Iris pigment epithelial cell (primary cell): ENCODE data around the gene RAB6B.

Experiments
- DNase-seq: peaks from one replicate; pipeline ENCODE4 v3.0.0-alpha.2; 2011; ENCODE audit warnings: low read depth

Gene RAB6B

GRCh38 chr3:133856316-133856715, 39.4 kb downstream of the RAB6B start:
- DNase-seq, result peak; percentile 8

- peak; percentile 10 for DNase-seq
Measured at GRCh38 chr3:133855772-133856171, 39.9 kb downstream of the RAB6B start.

DNA sequence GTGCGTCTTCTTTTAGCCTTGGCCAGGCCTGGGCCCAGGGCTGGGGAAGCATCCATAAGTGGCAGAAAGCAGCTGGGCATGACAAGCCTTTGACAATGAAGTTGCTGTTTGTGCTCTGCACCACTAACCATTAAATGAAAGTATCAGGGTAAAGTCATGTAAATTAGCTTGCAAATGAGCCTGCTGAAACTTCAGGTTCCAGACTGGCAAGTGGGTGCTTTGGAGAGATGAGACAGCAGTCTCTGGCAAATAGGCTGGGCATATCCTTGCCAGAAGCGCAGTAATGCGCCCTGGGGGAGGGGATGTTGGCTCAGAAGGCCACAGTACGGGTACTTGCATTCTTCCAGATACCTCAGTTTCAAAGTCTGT, 40.7 kb downstream of the RAB6B start:
- no peak for DNase-seq

DNA sequence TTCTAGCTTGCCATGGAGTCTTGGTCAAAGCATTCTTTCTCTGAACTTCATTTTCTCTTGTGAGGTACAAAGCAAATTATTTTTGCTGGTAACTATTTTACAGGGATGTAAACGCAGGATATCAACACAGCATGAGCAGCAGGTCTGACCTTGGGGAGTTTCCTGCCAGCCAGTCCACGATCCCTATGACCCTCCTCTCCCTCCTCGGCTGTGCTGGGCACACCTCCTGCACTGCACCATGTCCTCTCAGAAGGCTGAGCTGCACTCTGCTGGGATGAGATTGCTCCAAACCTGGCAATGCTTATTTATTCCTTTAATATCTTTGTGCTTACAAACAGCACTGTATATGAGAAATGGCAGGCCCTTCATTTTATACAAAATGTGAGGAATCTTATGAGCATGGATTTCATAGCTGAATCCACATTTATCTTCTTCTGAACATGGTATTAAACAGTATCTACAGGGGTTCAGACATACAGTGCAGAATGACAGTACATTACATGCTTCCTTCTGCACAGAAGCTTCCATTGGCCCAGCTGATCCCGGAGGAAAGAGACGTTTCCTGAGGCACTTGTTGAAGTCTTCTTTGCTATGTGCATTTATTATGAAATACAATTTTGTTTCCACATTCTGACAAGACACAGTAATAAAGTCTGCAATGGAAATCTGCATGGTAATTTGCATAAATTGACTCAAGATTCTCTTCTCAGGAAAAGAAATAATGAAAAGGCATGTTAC, 41.2 kb downstream of the RAB6B start:
- DNase-seq, result no peak

DNA sequence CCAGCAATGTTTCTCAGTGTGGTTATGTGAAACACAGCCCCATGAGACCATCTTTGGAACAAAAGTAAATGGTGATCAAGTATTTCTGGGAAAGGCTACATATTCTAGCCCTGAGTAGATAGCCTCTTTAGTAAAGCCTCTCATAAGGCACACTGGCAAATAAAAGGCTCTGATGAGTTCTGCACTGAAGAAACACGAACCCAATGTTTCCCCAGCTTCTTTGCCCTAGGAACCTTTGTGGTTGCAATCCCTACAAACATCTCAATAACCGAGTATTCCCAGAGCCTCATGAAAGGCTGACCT, 41.8 kb downstream of the RAB6B start:
- no peak for DNase-seq

- no peak for DNase-seq
Measured at GRCh38 chr3:133853063-133853924, 42.4 kb downstream of the RAB6B start.

GRCh38 chr3:133851931-133852330, 43.8 kb downstream of the RAB6B start:
- no peak for DNase-seq

GRCh38 chr3:133851266-133851906, 44.3 kb downstream of the RAB6B start:
- DNase-seq, result no peak

- no peak for DNase-seq
Measured at GRCh38 chr3:133850034-133850433, 45.6 kb downstream of the RAB6B start.

DNA sequence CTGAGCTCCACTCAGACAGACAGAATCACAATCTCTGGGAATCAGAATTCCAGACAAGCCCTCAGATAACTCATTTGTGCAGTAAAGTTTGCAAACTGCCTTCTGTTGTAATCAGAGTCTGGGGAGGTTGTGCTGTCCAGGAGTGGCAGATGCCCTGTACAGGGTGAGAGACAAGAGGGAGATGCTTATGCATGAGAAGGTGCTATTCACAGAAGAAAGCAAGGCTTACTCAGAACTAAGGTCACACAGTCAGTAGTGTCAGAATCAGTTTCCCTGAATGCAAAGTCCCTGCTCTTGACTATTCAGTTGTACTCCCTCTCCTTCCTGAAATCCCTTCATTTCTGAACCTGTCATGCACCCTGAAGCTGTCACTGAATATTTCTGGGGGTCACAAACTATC, 46.3 kb downstream of the RAB6B start:
- DNase-seq, result no peak

- no peak for DNase-seq
Measured at GRCh38 chr3:133845127-133845526, 50.6 kb downstream of the RAB6B start.

DNA sequence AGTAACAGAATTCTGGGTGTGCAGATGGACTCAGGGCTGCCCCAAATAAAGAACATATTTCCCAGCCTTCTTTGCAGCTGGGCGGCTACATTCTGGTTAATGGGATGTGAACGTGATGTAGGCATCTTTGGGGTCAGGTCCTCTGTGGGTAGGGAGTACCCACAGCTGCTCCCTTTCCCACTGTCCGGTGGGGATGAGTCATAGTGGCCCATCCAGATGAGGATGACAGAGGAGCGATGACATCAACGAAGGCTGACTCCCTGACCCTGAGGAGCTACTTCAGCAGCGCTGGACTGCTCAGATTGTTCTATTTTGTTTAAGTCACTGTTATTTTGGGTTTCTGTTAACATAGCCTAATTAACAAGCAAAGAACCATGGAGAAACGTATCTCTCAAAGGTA, 52.0 kb downstream of the RAB6B start:
- DNase-seq, result peak; percentile 64

DNA sequence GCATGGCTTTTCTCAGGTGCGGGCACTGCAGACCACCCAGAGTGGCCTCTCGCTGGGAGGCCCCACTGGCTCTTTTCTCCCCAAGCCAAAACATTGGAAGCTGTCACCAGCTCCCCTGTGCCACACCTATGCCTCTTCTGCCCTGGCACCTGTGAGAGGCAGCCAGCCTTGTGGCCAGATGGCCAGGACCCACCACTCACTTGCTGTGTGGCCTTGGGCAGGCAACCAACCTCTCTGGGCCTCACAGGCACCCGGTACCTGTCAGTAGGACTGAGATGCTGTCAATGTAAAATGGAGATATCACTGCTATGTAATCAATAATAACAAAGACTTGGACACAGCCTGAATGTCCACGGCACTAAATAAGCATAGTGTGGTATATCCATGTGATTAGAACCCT, 53.5 kb downstream of the RAB6B start:
- DNase-seq, result no peak

GRCh38 chr3:133841196-133841595, 54.5 kb downstream of the RAB6B start:
- no peak for DNase-seq

- DNase-seq, result no peak
Measured at GRCh38 chr3:133840767-133841166, 54.9 kb downstream of the RAB6B start.

GRCh38 chr3:133840055-133840737, 55.5 kb downstream of the RAB6B start:
- no peak for DNase-seq

DNA sequence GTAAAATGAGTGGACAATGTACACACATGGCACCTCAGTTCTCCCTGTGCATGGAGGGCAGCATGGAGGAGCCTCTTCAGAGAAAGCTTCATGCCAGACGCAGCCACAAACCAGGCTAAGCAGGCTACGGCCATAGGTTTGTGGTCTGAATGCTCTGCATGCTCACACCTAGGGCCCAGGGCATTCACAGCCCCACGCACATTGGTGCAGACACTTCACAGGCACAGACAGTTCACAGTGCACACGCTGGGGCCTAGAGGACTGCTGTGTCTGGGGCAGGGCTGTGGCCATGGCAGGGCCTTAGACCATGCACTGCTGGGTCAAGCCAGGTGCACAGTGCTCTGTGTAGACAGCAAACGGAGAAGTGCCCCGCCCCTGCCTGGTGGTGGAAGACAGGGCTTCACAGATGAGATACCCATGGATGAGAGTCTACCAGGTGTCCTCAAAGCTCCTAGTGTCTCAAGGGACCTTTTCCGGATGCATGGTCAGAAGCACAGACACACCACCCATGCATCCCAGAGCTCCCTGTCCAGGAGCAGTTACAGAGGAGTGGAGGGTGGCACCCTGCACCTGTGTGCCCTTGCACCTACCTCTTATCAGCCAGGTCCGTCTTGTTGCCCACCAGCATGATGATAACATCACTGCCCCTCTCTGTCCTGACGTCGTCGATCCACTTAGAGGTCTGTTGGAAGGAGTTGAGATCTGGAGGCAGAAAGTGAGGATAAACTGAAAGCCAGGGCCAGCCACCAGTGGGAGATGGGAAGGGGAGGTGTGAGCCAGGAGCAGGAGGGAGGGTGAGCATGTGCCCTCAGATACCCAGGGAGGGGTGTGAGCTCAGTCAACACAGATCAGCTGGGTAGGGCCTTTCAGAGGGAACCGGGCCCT, 56.5 kb downstream of the RAB6B start:
- DNase-seq, result no peak

- no peak for DNase-seq
Measured at GRCh38 chr3:133838296-133838789, 57.3 kb downstream of the RAB6B start.

DNA sequence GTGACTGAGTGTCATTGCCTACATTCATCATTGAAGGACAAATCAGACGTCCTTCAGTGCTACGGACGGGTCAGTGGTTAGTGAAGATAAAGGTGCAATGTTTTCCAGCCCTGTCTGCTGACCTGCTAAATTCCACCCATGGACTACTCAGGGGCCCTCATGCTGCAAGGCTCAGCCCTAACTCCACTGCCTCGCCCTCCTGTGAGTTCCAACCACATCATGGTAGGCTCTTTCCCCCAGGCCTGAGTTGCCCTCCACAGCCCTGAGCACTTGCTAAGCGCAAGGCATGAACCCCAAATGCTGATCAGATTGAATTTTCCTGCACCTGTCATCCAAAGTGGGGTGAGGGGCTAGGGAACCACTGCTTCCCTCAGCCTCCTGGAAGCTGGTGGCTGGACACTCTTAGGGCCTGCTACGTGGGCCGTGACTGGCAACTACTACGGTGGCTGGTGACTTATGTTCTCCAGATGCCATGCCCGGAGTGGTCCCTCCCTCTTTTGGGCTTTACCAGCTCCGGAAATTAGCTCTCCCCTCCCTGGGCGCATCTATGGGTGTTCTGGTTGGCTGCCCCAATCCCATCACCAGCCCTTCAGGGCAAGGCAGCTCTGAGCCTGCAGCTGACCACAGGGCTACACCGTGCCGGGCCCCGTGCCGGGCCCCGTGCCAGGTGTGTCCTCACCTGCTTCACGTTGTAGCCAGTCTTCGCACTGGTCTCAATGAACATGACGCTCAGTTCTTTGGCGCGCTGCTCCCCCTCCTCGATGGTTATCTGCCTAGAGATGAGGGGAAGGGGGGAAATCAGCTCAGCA, 58.0 kb downstream of the RAB6B start:
- DNase-seq, result no peak

- DNase-seq, result no peak
Measured at GRCh38 chr3:133836497-133837158, 59.1 kb downstream of the RAB6B start.
